Endothelial cell of umbilical vein (primary cell): ENCODE measurements around the gene PLEKHA7. TPM values are rescaled to one million over a fixed set of nuclear protein-coding genes. Genes with fewer than 3 reads are reported as not detected.

Source experiments
- BruUV-seq: library from RNA; stranded (reverse); fragments of 400-500 nt; replicated peaks from 2 replicates; lab custom pipeline; 2021; lab: Mats Ljungman, UMichigan
- CTCF ChIA-PET: fragments of 300-600, 350-600 bp; sonication (Branson Sonifier 250); formaldehyde crosslinking; loops from one replicate; lab custom pipeline; 2021; ENCODE audit warnings: antibody characterized with exemption, inconsistent platforms; lab: Charles Lee
- POLR2A ChIA-PET: fragments of 300-600, 350-600 bp; sonication (Branson Sonifier 250); formaldehyde crosslinking; loops from one replicate; lab custom pipeline; 2021; ENCODE audit warnings: antibody characterized with exemption, inconsistent platforms; lab: Charles Lee
- DNase-seq: peaks from one replicate; pipeline ENCODE4 v3.0.0-alpha.2; 2011; ENCODE audit warnings: low read depth, low spot score
- FAIRE-seq: peaks from 2 replicates; lab custom pipeline; 2011; peaks lifted over from hg19 to GRCh38; lab: Jason Lieb, UNC
- H2AFZ ChIP-seq: 2 replicates; pipeline ENCODE4 v1.6.0; 2012; ENCODE audit warnings: low read depth, low read length, control low read depth, inconsistent platforms
- H3K27ac ChIP-seq: 2 replicates; pipeline ENCODE4 v1.5.1; 2011; ENCODE audit warnings: low read depth, mild to moderate bottlenecking, control low read depth, low read length, moderate library complexity; ENCODE audit not compliant: insufficient read depth
- H3K27me3 ChIP-seq, 2 experiments: 2 replicates each; pipeline versions ENCODE4 v1.6.0 to v1.6.1; 2011; ENCODE audit warnings: low read length in 2 of 2, mixed read lengths in 1 of 2; ENCODE audit not compliant: control insufficient read depth in 2 of 2, insufficient read depth in 2 of 2
- H3K36me3 ChIP-seq, 2 experiments: 2 replicates in 1 of 2; 3 replicates in 1 of 2; pipeline ENCODE4 v1.5.1; 2011; ENCODE audit warnings: low read length in 2 of 2, mild to moderate bottlenecking in 1 of 2, moderate library complexity in 1 of 2; ENCODE audit not compliant: control insufficient read depth in 2 of 2, insufficient read depth in 2 of 2; ENCODE audit errors: extremely low read depth in 1 of 2
- H3K4me1 ChIP-seq: 3 replicates; pipeline ENCODE4 v1.5.1; 2011; ENCODE audit warnings: mild to moderate bottlenecking, low read length; ENCODE audit not compliant: control insufficient read depth, insufficient read depth; ENCODE audit errors: extremely low read depth
- H3K4me2 ChIP-seq: 2 replicates; pipeline ENCODE4 v1.6.1; 2011; ENCODE audit warnings: low read length, control low read depth, mixed read lengths; ENCODE audit not compliant: insufficient read depth
- H3K4me3 ChIP-seq, 3 experiments: fragments of 200-600 bp in 1 of 3; sonication (generic), shearing (Covaris generic) in 1 of 3; replicated peaks in 1 of 3; 2 replicates each; pipeline ENCODE4 v1.5.1; 2011 to 2016; ENCODE audit warnings: control low read depth in 3 of 3, low read length in 3 of 3, mild to moderate bottlenecking in 2 of 3, inconsistent platforms in 1 of 3, low read depth in 1 of 3, moderate library complexity in 1 of 3; ENCODE audit not compliant: insufficient read depth in 1 of 3
- H3K79me2 ChIP-seq: 2 replicates; pipeline ENCODE4 v1.6.0; 2012; ENCODE audit warnings: low read length, inconsistent platforms; ENCODE audit not compliant: control insufficient read depth, insufficient read depth
- H3K9ac ChIP-seq: replicated peaks from 2 replicates; pipeline ENCODE3; 2011; ENCODE audit warnings: low read length, control low read depth; ENCODE audit not compliant: insufficient read depth; ENCODE audit errors: extremely low read depth
- H3K9me1 ChIP-seq: replicated peaks from 3 replicates; pipeline ENCODE4 v1.6.0; 2011; ENCODE audit warnings: mild to moderate bottlenecking, low read length; ENCODE audit not compliant: control insufficient read depth, insufficient read depth; ENCODE audit errors: extremely low read depth
- H3K9me3 ChIP-seq: replicated peaks from 2 replicates; pipeline ENCODE4 v1.5.1; 2012; ENCODE audit warnings: low read length, inconsistent platforms; ENCODE audit not compliant: control insufficient read depth, insufficient read depth
- H4K20me1 ChIP-seq: replicated peaks from 2 replicates; pipeline ENCODE3; 2011; ENCODE audit warnings: mild to moderate bottlenecking, low read length; ENCODE audit not compliant: control insufficient read depth, insufficient read depth; ENCODE audit errors: extremely low read depth
- CTCF ChIP-seq, 2 donors: IDR thresholded peaks; 1 replicate in 1 of 2; 2 replicates in 1 of 2; pipeline ENCODE4 v1.5.1; 2011; ENCODE audit warnings: low read length in 2 of 2, mild to moderate bottlenecking in 2 of 2, moderate library complexity in 2 of 2, control low read depth in 1 of 2, inconsistent platforms in 1 of 2, low read depth in 1 of 2; ENCODE audit not compliant: insufficient read depth in 1 of 2; ENCODE audit errors: extremely low read depth in 1 of 2
- EZH2 ChIP-seq: IDR thresholded peaks from 2 replicates; pipeline ENCODE4 v1.6.1; 2012; ENCODE audit warnings: borderline replicate concordance, low read depth, mild to moderate bottlenecking, moderate library complexity, low read length, inconsistent platforms; ENCODE audit not compliant: severe bottlenecking
- FOS ChIP-seq: IDR thresholded peaks from 2 replicates; pipeline ENCODE4 v1.6.1; 2011; ENCODE audit warnings: mild to moderate bottlenecking, low read length, moderate library complexity, borderline replicate concordance; ENCODE audit not compliant: insufficient read depth
- GATA2 ChIP-seq: IDR thresholded peaks from 2 replicates; pipeline ENCODE4 v1.7.0; 2011; ENCODE audit warnings: low read depth, mild to moderate bottlenecking, moderate library complexity, mixed read lengths, low read length; ENCODE audit not compliant: insufficient read length, insufficient read depth
- JUN ChIP-seq: IDR thresholded peaks from 2 replicates; pipeline ENCODE4 v1.6.1; 2011; ENCODE audit warnings: borderline replicate concordance, low read depth; ENCODE audit not compliant: insufficient read length, insufficient read depth
- MAX ChIP-seq: IDR thresholded peaks from 2 replicates; pipeline ENCODE4 v1.6.1; 2011; ENCODE audit not compliant: insufficient read depth, insufficient read length
- MYC ChIP-seq: IDR thresholded peaks from one replicate; pipeline ENCODE4 v1.6.1; 2011; ENCODE audit warnings: mild to moderate bottlenecking, low read depth, low read length
- POLR2A ChIP-seq: IDR thresholded peaks from 2 replicates; pipeline ENCODE4 v1.6.1; 2012; ENCODE audit warnings: low read depth, mild to moderate bottlenecking, control low read depth, low read length
- POLR2AphosphoS5 ChIP-seq: IDR thresholded peaks from 2 replicates; pipeline ENCODE4 v1.6.1; 2012; ENCODE audit warnings: low read depth, mild to moderate bottlenecking, control low read depth, low read length, moderate library complexity; ENCODE audit not compliant: insufficient read depth
- dilution Hi-C: fragments of 300-500 bp; cut with MboI; formaldehyde crosslinking; loops from one replicate; pipeline ENCODE4 v1.15.0; 2019; ENCODE audit warnings: low sequenced_read_pairs; ENCODE audit not compliant: extremely low pct_ligation_motif_present
- intact Hi-C: fragments of 100-400 bp; cut with micrococcal nuclease; formaldehyde crosslinking; loops from one replicate; pipeline ENCODE4 v1.10.0; 2022
- polyA plus RNA-seq, 4 experiments: library from polyadenylated mRNA; depleted of rRNA in 3 of 4; stranded (reverse) in 3 of 4; unstranded in 1 of 4; fragments of >200 nt; gene quantifications; 2 replicates each; pipeline versions ENCODE4 v1.2.1 to v1.2.3, GENCODE V29; 2011 to 2012; ENCODE audit warnings: missing spikeins in 1 of 4
- total RNA-seq: library from RNA; stranded (reverse); gene quantifications from 2 replicates; pipeline ENCODE4 v1.2.3, GENCODE V29; 2021

The PLEKHA7 gene
- total and polyA plus RNA-seq, 2 donors (not counting 3 experiments of a cell fraction or from before 2014, with no cell fraction given) = 1.7 to 3.8 TPM

- POLR2A ChIA-PET = interaction anchor here (1.0 kb wide), 1 partner anchor 11 kb away, joined by 3 read pairs; no protein-coding TSS in a partner anchor
- Histone ChIP-seq H3K4me3 (peak overlapping the region; percentile 80 to 94 (median 87)), H3K27ac (peak overlapping the region; percentile 98), H3K9me1 (no peaks in the 10 kb centered on the region), H3K4me2 (peak overlapping the region; percentile 92), H3K36me3 (peaks cover 0 to 2% of the 10 kb centered on the region in 2 experiments), H3K27me3 (no peaks in the 10 kb centered on the region), H4K20me1 (peaks cover 6% of the 10 kb centered on the region), H3K9me3 (no peaks in the 10 kb centered on the region), H3K9ac (peak overlapping the region; percentile 99), H2AFZ (peak overlapping the region; percentile 90), H3K4me1 (peaks cover 18% of the 10 kb centered on the region), H3K79me2 (peaks cover 41% of the 10 kb centered on the region)
- dilution Hi-C loops = no loop called here
- FAIRE-seq = peak; percentile 59
- TSS peak; percentile 98 for BruUV-seq
- DNase-seq = no peak
- intact Hi-C loops = loop anchor here (1.0 to 5.0 kb wide), 4 partner anchors 21 to 339 kb away; partner anchors contain the start of gene RPS13
- CTCF ChIA-PET = interaction anchor here (0.9 to 1.5 kb wide), 2 partner anchors 12 to 48 kb away, joined by 3 to 5 read pairs; no protein-coding TSS in a partner anchor
- no peak for TF ChIP-seq CTCF (IDR thresholded peaks at IDR 0.05; ENCODE audit: extremely low read depth in 1 of 2, insufficient read depth in 1 of 2, low read depth in 1 of 2, low read length in 2 of 2)
- TF ChIP-seq EZH2 = no peak
- no peak for TF ChIP-seq MAX
- TF ChIP-seq FOS = no peak
- no peak for TF ChIP-seq POLR2A
- no peak for TF ChIP-seq JUN
- TF ChIP-seq POLR2AphosphoS5 = no peak
- no peak for TF ChIP-seq MYC
- TF ChIP-seq GATA2 = no peak
Measured at GRCh38 chr11:16737818-16738192, 276.4 kb downstream of the PLEKHA7 start.

Other genes with a start within 250 kb of the PLEKHA7 start
- 1,051 and 1,169 TPM in 2 replicates for gene RPS13, start 63.3 kb upstream of the PLEKHA7 start, total RNA-seq
- gene RPS13, start 63.3 kb upstream of the PLEKHA7 start, polyA plus RNA-seq = 1,276 and 1,745 TPM in 2 replicates
- 142 and 148 TPM in 2 replicates for gene PIK3C2A, start 193.6 kb upstream of the PLEKHA7 start, total RNA-seq
- gene PIK3C2A, start 193.6 kb upstream of the PLEKHA7 start, polyA plus RNA-seq = 21.7 and 33.7 TPM in 2 replicates